ENCODE measurements around the gene IL1B.

Gene IL1B

GRCh38 chr2:112800881-112801583 is 35.5 kb downstream of the IL1B start:
- DNase-seq: no peak

- no peak for DNase-seq
Measured at GRCh38 chr2:112798979-112799975, 37.3 kb downstream of the IL1B start.

GRCh38 chr2:112796486-112796885 is 40.1 kb downstream of the IL1B start:
- DNase-seq: no peak

- peak; percentile 83 to 86 for DNase-seq
Measured at GRCh38 chr2:112795774-112796173, 40.8 kb downstream of the IL1B start.

GRCh38 chr2:112794841-112795240 is 41.7 kb downstream of the IL1B start:
- no peak for DNase-seq

- DNase-seq: no peak
Measured at GRCh38 chr2:112794131-112794733, 42.3 kb downstream of the IL1B start.

- DNase-seq: no peak
Measured at GRCh38 chr2:112793449-112793978, 43.1 kb downstream of the IL1B start.

GRCh38 chr2:112792419-112792818 is 44.2 kb downstream of the IL1B start:
- DNase-seq: no peak

GRCh38 chr2:112791693-112792230 is 44.8 kb downstream of the IL1B start:
- no peak for DNase-seq

GRCh38 chr2:112791019-112791418 is 45.6 kb downstream of the IL1B start:
- no peak for DNase-seq

- no peak for DNase-seq
Measured at GRCh38 chr2:112790305-112790704, 46.3 kb downstream of the IL1B start.

GRCh38 chr2:112789186-112789585 is 47.4 kb downstream of the IL1B start:
- no peak for DNase-seq

- DNase-seq: no peak
Measured at GRCh38 chr2:112788653-112789052, 47.9 kb downstream of the IL1B start.

- no peak for DNase-seq
Measured at GRCh38 chr2:112787729-112788393, 48.7 kb downstream of the IL1B start.

GRCh38 chr2:112787294-112787693 is 49.3 kb downstream of the IL1B start:
- no peak for DNase-seq

- no peak for DNase-seq
Measured at GRCh38 chr2:112784199-112785189, 52.1 kb downstream of the IL1B start, which contains the start of gene IL1A. IL1A (minus strand) TSS chr2:112784493; CDS start chr2:112783770, 723 bp downstream.

- no peak for DNase-seq
Measured at GRCh38 chr2:112783187-112783714, 53.3 kb downstream of the IL1B start.

- DNase-seq: no peak
Measured at GRCh38 chr2:112782234-112782799, 54.3 kb downstream of the IL1B start.

Data from NCI-H526 (cell line).